Measurements from ENCODE around the gene NATD1. TPM values are rescaled to one million over a fixed set of nuclear protein-coding genes. Genes with fewer than 3 reads are reported as not detected.

The NATD1 gene, protein sequence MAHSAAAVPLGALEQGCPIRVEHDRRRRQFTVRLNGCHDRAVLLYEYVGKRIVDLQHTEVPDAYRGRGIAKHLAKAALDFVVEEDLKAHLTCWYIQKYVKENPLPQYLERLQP
- polyA plus RNA-seq (2011; rRNA removed) (1.1 and 1.5 TPM in 2 replicates), polyA plus RNA-seq (2017; fragmentation: RNase III; extraction: RNeasy Plus Mini Kit Qiagen cat#74134 plus additional on column Dnase treatment) (1.0 to 1.6 TPM (median 1.3 TPM) in 3 replicates), polyA minus RNA-seq (2011; rRNA and poly(A)+ RNA removed) (1.3 and 1.5 TPM in 2 replicates)
- polyA plus RNA-seq (2012; cell fraction: cytosol; rRNA removed), result 0.61 and 1.0 TPM in 2 replicates
- polyA plus RNA-seq (2012; cell fraction: nucleus; rRNA removed), result 1.0 and 1.3 TPM in 2 replicates

DNA sequence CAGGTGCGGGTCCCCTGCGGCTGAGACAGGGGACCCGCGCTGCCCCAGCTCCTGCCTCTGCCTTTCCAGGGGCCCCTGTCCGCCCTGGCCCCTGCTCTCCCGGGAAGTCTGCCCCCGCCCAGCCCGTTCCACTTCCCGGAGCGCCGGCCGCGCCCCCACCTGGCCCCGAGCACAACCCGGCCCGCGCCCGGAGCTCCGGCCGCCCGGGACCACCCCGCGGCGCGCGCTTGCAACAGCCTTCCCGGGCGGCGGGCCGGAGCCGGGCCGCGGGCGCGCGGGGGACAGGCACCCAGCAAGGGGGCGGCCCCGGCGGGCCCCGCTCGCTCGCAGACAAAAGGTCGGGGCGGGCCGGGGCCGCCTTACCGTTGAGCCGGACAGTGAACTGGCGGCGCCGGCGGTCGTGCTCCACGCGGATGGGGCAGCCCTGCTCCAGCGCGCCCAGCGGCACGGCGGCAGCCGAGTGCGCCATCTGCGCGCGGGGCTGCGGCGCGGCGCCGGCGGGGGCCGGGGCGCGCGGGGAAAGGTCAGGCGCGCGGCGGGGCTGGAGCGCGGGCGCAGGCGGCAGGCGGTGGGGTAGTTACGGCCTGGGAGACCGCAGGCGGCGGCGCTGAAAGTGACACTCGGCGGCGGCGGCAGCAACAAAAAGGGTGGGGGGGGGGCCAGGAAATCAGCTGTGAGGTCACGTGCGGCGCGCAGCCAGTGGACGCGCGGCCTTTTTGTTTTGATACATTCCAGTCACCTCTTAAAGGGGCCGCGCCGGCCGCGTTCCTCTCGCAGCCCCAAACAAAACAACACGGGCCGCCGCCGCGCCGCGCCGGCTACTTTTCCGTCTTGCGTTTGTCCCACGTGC is at the start of gene NATD1:
TSS of gene NATD1 (minus strand) at position 615 of the 850 bp plus-strand sequence. CDS start at position 469, 146 bp downstream.
- peak within 1 kb of the TSS; percentile 52 to 77 for H3K27ac ChIP-seq
- POLR2A ChIA-PET, result interaction anchor here (0.6 to 2.1 kb wide), 5 partner anchors 10 to 210 kb away, joined by 3 to 7 read pairs (median 5); partner anchors contain the start of genes TMEM11 and USP22
- FAIRE-seq, result no peak

DNA sequence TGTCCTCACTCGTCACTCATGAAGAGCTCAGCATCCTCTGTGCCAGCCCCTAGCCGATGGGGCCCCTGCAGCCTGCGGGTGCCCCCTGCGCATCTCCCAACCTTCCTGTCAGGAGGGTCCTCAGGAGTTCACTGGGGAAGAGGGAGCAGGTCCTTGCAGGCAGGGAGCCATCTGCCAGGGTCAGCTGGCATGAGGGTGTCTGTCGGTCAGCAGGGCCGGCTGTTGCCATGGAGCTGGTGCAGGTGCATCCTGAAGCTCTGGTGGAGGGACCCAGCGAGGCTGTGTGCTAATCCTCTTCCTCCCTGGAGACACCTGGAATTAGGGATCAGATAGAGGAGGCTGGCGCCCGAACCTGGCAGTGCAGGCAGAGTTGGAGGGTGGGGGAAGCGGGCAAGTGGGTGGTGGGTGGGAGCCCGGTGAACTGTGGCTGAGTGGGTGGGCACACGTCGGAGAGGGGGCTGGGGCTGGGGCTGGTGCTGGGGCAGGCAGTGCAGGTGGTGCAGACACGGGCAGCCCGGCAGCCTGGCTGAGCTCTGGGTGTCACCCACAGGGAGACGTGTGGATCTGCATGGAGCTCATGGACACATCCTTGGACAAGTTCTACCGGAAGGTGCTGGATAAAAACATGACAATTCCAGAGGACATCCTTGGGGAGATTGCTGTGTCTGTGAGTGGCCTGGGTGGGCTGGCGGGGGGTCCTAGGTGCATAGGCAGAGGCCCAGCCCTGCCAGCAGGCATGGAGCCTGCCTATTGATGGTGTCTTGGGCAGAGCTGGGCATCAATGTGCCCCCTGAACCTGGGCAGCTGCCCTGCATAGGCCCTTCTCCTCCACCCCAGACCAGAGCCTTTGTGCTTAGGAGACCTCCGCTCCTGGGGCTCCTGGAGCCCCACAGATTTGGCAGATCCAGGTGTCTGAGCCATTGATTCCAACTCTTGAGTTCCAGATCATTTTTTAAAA is 48.7 kb upstream of the NATD1 start:
- FAIRE-seq (no peak), ATAC-seq (no peak), DNase-seq (ENCODE audit: low read depth in 1 of 2, low spot score in 1 of 2) (no peak)
- POLR2A ChIA-PET, result no interaction called here
- CTCF ChIA-PET, result interaction anchor here (0.8 to 3.2 kb wide), 6 partner anchors 13 to 210 kb away, joined by 4 to 14 read pairs (median 6); no protein-coding TSS in a partner anchor
- no peaks in the 10 kb centered on the region for H3K9me3 ChIP-seq
- no peaks in the 10 kb centered on the region for H3K4me1 ChIP-seq
- H3K4me3 ChIP-seq, result no peak overlapping the region
- TF ChIP-seq TP53 (CRISPR knock-in tag; IDR thresholded peaks at IDR 0.05) (no peak), POLR2A (IDR thresholded peaks at IDR 0.05; ENCODE audit: low read length) (no peak; the same call in 1 of the 2 replicates), HOXA7 (CRISPR knock-in tag; IDR thresholded peaks at IDR 0.05) (no peak), HOXB5 (CRISPR knock-in tag; IDR thresholded peaks at IDR 0.05) (no peak), BHLHE40 (IDR thresholded peaks at IDR 0.05; ENCODE audit: low read depth, low read length) (no peak), NFE2L2 (conservative IDR thresholded peaks at IDR 0.05; ENCODE audit: low read length) (no peak), RARB (CRISPR knock-in tag; IDR thresholded peaks at IDR 0.05) (no peak), ZFP36 (IDR thresholded peaks at IDR 0.05; ENCODE audit: borderline replicate concordance, partially characterized antibody) (no peak)
- TF ChIP-seq, protein P1, sequence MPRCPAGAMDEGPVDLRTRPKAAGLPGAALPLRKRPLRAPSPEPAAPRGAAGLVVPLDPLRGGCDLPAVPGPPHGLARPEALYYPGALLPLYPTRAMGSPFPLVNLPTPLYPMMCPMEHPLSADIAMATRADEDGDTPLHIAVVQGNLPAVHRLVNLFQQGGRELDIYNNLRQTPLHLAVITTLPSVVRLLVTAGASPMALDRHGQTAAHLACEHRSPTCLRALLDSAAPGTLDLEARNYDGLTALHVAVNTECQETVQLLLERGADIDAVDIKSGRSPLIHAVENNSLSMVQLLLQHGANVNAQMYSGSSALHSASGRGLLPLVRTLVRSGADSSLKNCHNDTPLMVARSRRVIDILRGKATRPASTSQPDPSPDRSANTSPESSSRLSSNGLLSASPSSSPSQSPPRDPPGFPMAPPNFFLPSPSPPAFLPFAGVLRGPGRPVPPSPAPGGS (IDR thresholded peaks at IDR 0.05), result no peak
- H3K4me2 ChIP-seq, result no peak overlapping the region
- H3K27ac ChIP-seq, result no peak overlapping the region
- 55% methylated on average over 19 of the region's 19 CpGs for WGBS (ENCODE audit: missing lambda C conversion rate)

More for the DNA sequence above, at the start of gene NATD1:
- DNase-seq (ENCODE audit: low read depth in 1 of 2, low spot score in 1 of 2), result peak; percentile 88 to 93
- Histone ChIP-seq H3K9me3 (no peaks in the 10 kb centered on the region), H3K4me1 (peaks cover 10% of the 10 kb centered on the region), H3K4me2 (peak within 1 kb of the TSS; percentile 92), H3K4me3 (peak within 1 kb of the TSS; percentile 77)
- 1% methylated on average over 27 of the region's 117 CpGs for WGBS (ENCODE audit: missing lambda C conversion rate)
- CTCF ChIA-PET, result interaction anchor here (1.0 to 8.2 kb wide), 7 partner anchors 10 to 259 kb away, joined by 3 to 52 read pairs (median 3); no protein-coding TSS in a partner anchor
- peak; percentile 63 to 77 for ATAC-seq
- TF ChIP-seq POLR2AphosphoS2 (conservative IDR thresholded peaks at IDR 0.05; ENCODE audit: low read length) (no peak), BHLHE40 (IDR thresholded peaks at IDR 0.05; ENCODE audit: low read depth, low read length) (0 out of 2 replicates have a peak, but pooled peaks have one; percentile 41), GATA3 (IDR thresholded peaks at IDR 0.05; ENCODE audit: borderline replicate concordance) (peak; percentile 38; the same call in 1 of the 2 replicates), ZC3H11A (IDR thresholded peaks at IDR 0.05) (no peak), JUN (IDR thresholded peaks at IDR 0.05) (peak in 1 of 2 experiments; percentile 57; a peak in 2 of 5 replicates)
- TF ChIP-seq, protein P2, sequence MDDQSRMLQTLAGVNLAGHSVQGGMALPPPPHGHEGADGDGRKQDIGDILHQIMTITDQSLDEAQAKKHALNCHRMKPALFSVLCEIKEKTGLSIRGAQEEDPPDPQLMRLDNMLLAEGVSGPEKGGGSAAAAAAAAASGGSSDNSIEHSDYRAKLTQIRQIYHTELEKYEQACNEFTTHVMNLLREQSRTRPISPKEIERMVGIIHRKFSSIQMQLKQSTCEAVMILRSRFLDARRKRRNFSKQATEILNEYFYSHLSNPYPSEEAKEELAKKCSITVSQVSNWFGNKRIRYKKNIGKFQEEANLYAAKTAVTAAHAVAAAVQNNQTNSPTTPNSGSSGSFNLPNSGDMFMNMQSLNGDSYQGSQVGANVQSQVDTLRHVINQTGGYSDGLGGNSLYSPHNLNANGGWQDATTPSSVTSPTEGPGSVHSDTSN (IDR thresholded peaks at IDR 0.05), result peak; percentile 94
- TF ChIP-seq, protein P3, sequence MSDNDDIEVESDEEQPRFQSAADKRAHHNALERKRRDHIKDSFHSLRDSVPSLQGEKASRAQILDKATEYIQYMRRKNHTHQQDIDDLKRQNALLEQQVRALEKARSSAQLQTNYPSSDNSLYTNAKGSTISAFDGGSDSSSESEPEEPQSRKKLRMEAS (IDR thresholded peaks at IDR 0.05), result peak; percentile 80; the same call in 1 of the 2 replicates
- TF ChIP-seq, protein P4, sequence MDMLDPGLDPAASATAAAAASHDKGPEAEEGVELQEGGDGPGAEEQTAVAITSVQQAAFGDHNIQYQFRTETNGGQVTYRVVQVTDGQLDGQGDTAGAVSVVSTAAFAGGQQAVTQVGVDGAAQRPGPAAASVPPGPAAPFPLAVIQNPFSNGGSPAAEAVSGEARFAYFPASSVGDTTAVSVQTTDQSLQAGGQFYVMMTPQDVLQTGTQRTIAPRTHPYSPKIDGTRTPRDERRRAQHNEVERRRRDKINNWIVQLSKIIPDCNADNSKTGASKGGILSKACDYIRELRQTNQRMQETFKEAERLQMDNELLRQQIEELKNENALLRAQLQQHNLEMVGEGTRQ (IDR thresholded peaks at IDR 0.05), result peak; percentile 96

All from A549 (cell line).